GM12878 (cell line): Measurements from ENCODE around the gene ADRA2B. TPM values are rescaled to one million over a fixed set of nuclear protein-coding genes. Genes with fewer than 3 reads are reported as not detected.

Experiments used
- CHD2 ChIP-seq: IDR thresholded peaks from 2 replicates; pipeline ENCODE4 v1.6.1; 2011; ENCODE audit warnings: low read depth, low read length, improper control_type of control experiment, borderline replicate concordance
- CHD4 ChIP-seq: fragments of 200-600 bp; sonication (generic); IDR thresholded peaks from 2 replicates; pipeline ENCODE4 v1.6.1; 2016; ENCODE audit warnings: mild to moderate bottlenecking
- EED ChIP-seq: sonication (generic); IDR thresholded peaks from 2 replicates; pipeline ENCODE4 v1.6.1; 2016; ENCODE audit warnings: antibody characterized with exemption, low read depth
- ESRRA ChIP-seq: IDR thresholded peaks from 2 replicates; pipeline ENCODE4 v1.6.1; 2012; ENCODE audit warnings: mild to moderate bottlenecking, low read length, improper control_type of control experiment
- EZH2 ChIP-seq: IDR thresholded peaks from 2 replicates; pipeline ENCODE4 v1.6.1; 2012; ENCODE audit warnings: low read depth, mild to moderate bottlenecking, control low read depth, inconsistent platforms, low read length, borderline replicate concordance; ENCODE audit not compliant: control insufficient read depth
- FOS ChIP-seq: IDR thresholded peaks from 3 replicates; pipeline ENCODE4 v1.6.1; 2011; ENCODE audit warnings: borderline replicate concordance; ENCODE audit not compliant: insufficient read length; ENCODE audit errors: extremely low read depth
- HDAC2 ChIP-seq: fragments of 200-600 bp; sonication (generic); IDR thresholded peaks from 2 replicates; pipeline ENCODE4 v1.6.1; 2017
- HDGF ChIP-seq: fragments of 450-650 bp; IDR thresholded peaks from 2 replicates; pipeline ENCODE4 v1.6.1; 2016; ENCODE audit warnings: antibody characterized with exemption
- IKZF1 ChIP-seq: fragments of 450-650 bp; conservative IDR thresholded peaks from 2 replicates; pipeline ENCODE4 v1.6.1; 2017; ENCODE audit warnings: antibody characterized with exemption, mild to moderate bottlenecking
- JUND ChIP-seq: IDR thresholded peaks from 2 replicates; pipeline ENCODE4 v1.6.1; 2012; ENCODE audit warnings: low read depth, mild to moderate bottlenecking, low read length, improper control_type of control experiment, moderate library complexity
- NR2C1 ChIP-seq: fragments of 450-650 bp; IDR thresholded peaks from 2 replicates; pipeline ENCODE4 v1.6.1; 2017; ENCODE audit warnings: antibody characterized with exemption, mild to moderate bottlenecking, moderate library complexity
- NR2F1 ChIP-seq: fragments of 450-650 bp; conservative IDR thresholded peaks from 2 replicates; pipeline ENCODE4 v1.6.1; 2017; ENCODE audit warnings: mild to moderate bottlenecking
- RAD21 ChIP-seq: IDR thresholded peaks from 2 replicates; pipeline ENCODE4 v1.6.1; 2011; ENCODE audit warnings: mild to moderate bottlenecking, low read depth, low read length, moderate library complexity; ENCODE audit not compliant: insufficient read depth
- RAD51 ChIP-seq: fragments of 450-650 bp; IDR thresholded peaks from 2 replicates; pipeline ENCODE4 v1.6.1; 2016; ENCODE audit warnings: moderate library complexity, mild to moderate bottlenecking, inconsistent platforms
- RB1 ChIP-seq: fragments of 450-650 bp; formaldehyde crosslinking; IDR thresholded peaks from 2 replicates; pipeline ENCODE4 v1.6.1; 2017; ENCODE audit warnings: mild to moderate bottlenecking, borderline replicate concordance
- SMARCA5 ChIP-seq: fragments of 450-650 bp; IDR thresholded peaks from 2 replicates; pipeline ENCODE4 v1.6.1; 2017; ENCODE audit warnings: mild to moderate bottlenecking
- STAT3 ChIP-seq: IDR thresholded peaks from 2 replicates; pipeline ENCODE4 v1.6.1; 2011; ENCODE audit warnings: low read depth, low read length, improper control_type of control experiment
- TCF7 ChIP-seq: IDR thresholded peaks from 2 replicates; pipeline ENCODE4 v1.6.1; 2014; ENCODE audit warnings: antibody characterized with exemption, borderline replicate concordance
- YY1 ChIP-seq: IDR thresholded peaks from 2 replicates; pipeline ENCODE4 v1.6.1; 2011; ENCODE audit warnings: low read depth, mild to moderate bottlenecking, low read length
- ZNF207 ChIP-seq: fragments of 450-650 bp; IDR thresholded peaks from 2 replicates; pipeline ENCODE4 v1.6.1; 2014; ENCODE audit warnings: antibody characterized with exemption, mild to moderate bottlenecking, borderline replicate concordance
- polyA plus RNA-seq, 11 experiments: library from polyadenylated mRNA; depleted of rRNA in 4 of 11; unstranded in 6 of 11; stranded (reverse) in 5 of 11; fragments of >200 nt; fragmentation: Nextera tagmentation in 4 of 11; fragmentation: Illumina TruSeq in 1 of 11; extraction: Ambion mirVana in 4 of 11; extraction: Trizol in 1 of 11; gene quantifications; 1 replicate in 1 of 11; 2 replicates in 10 of 11; pipeline versions ENCODE4 v1.2.1 to v1.2.3, GENCODE V29; 2011 to 2016; ENCODE audit warnings: inconsistent platforms in 2 of 11, missing spikeins in 2 of 11, low read depth in 1 of 11
- total RNA-seq, 4 experiments: library from RNA; depleted of rRNA in 3 of 4; stranded (reverse); fragments of >200 nt in 3 of 4; fragmentation: Illumina TruSeq in 1 of 4; extraction: Trizol in 1 of 4; gene quantifications; 2 replicates each; pipeline versions ENCODE4 v1.2.1 to v1.2.3, GENCODE V29; 2013 to 2021
- TF ChIP-seq, protein P1 (sequence below): fragments of 450-650 bp; conservative IDR thresholded peaks from 2 replicates; pipeline ENCODE4 v1.6.1; 2017; ENCODE audit warnings: mild to moderate bottlenecking, moderate library complexity
- TF ChIP-seq, protein P2 (sequence below): IDR thresholded peaks from 2 replicates; pipeline ENCODE4 v1.6.1; 2012; ENCODE audit warnings: improper control_type of control experiment, low read depth, low read length; ENCODE audit not compliant: insufficient replicate concordance

ADRA2B gene
- total and polyA plus RNA-seq, 10 of the 15 experiments (the other 5 are each of a cell fraction or from before 2014, with no cell fraction given), result 0.01 to 0.10 (median 0.04) TPM; not detected in 6

DNA sequence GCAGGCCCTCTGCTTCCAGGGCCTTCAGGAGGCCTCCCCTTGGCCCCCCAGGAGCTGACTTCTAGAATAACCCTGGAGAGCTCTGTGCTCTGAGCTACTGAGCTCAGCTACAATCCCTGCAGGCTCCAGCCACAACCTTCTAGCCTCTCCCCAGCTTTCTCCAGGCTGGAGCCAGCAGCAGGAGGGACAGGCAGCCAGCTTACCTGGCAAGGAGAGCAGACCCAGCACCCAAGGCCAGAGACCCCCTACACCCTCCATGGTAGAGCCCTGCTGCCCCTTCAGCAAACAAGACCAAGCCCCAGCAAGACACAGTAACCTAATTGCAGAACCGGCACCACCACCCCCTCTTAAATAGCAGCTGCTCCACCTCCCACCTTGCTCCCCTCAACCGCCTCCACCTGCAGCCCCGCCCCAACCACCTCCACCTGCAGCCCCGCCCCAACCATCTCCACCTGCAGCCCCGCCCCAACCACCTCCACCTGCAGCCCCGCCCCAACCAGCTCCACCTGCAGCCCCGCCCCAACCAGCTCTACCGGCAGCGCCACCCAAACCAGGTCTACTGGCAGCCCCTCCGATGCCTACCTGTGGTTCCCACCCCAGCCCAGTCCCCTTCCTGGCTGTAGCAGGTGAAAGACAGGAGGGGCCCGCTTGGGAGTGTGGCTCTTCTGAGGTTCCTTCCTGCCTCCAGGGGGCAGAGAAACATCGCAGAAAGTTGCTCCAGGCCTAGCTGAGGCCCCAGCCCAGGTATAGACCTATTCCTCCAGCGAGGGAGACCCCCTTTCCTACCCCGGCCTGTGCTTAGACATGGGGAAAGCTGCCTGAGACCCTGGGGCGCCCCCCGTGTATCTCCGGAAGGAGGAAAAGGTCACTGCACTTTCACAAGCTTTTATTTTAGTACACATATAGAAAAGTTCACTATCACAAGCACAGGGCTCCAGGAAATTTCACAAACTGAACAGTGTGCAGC lies 22.1 kb upstream of the ADRA2B start, which contains the start of gene ASTL (continued):
- TF ChIP-seq, protein P1, sequence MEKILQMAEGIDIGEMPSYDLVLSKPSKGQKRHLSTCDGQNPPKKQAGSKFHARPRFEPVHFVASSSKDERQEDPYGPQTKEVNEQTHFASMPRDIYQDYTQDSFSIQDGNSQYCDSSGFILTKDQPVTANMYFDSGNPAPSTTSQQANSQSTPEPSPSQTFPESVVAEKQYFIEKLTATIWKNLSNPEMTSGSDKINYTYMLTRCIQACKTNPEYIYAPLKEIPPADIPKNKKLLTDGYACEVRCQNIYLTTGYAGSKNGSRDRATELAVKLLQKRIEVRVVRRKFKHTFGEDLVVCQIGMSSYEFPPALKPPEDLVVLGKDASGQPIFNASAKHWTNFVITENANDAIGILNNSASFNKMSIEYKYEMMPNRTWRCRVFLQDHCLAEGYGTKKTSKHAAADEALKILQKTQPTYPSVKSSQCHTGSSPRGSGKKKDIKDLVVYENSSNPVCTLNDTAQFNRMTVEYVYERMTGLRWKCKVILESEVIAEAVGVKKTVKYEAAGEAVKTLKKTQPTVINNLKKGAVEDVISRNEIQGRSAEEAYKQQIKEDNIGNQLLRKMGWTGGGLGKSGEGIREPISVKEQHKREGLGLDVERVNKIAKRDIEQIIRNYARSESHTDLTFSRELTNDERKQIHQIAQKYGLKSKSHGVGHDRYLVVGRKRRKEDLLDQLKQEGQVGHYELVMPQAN, result no peak
- TF ChIP-seq NR2F1 (peak; percentile 49), TCF7 (no peak), ESRRA (no peak), EZH2 (no peak), FOS (no peak), NR2C1 (no peak), EED (no peak), RAD21 (peak; percentile 92), HDAC2 (no peak), STAT3 (no peak), YY1 (peak; percentile 60), JUND (no peak), CHD2 (0 out of 2 replicates have a peak, but pooled peaks have one; percentile 42), ZNF207 (no peak), IKZF1 (no peak), CHD4 (no peak), HDGF (no peak), RB1 (no peak), RAD51 (no peak), SMARCA5 (peak; percentile 63; the same call in 1 of the 2 replicates)
- TF ChIP-seq, protein P2, sequence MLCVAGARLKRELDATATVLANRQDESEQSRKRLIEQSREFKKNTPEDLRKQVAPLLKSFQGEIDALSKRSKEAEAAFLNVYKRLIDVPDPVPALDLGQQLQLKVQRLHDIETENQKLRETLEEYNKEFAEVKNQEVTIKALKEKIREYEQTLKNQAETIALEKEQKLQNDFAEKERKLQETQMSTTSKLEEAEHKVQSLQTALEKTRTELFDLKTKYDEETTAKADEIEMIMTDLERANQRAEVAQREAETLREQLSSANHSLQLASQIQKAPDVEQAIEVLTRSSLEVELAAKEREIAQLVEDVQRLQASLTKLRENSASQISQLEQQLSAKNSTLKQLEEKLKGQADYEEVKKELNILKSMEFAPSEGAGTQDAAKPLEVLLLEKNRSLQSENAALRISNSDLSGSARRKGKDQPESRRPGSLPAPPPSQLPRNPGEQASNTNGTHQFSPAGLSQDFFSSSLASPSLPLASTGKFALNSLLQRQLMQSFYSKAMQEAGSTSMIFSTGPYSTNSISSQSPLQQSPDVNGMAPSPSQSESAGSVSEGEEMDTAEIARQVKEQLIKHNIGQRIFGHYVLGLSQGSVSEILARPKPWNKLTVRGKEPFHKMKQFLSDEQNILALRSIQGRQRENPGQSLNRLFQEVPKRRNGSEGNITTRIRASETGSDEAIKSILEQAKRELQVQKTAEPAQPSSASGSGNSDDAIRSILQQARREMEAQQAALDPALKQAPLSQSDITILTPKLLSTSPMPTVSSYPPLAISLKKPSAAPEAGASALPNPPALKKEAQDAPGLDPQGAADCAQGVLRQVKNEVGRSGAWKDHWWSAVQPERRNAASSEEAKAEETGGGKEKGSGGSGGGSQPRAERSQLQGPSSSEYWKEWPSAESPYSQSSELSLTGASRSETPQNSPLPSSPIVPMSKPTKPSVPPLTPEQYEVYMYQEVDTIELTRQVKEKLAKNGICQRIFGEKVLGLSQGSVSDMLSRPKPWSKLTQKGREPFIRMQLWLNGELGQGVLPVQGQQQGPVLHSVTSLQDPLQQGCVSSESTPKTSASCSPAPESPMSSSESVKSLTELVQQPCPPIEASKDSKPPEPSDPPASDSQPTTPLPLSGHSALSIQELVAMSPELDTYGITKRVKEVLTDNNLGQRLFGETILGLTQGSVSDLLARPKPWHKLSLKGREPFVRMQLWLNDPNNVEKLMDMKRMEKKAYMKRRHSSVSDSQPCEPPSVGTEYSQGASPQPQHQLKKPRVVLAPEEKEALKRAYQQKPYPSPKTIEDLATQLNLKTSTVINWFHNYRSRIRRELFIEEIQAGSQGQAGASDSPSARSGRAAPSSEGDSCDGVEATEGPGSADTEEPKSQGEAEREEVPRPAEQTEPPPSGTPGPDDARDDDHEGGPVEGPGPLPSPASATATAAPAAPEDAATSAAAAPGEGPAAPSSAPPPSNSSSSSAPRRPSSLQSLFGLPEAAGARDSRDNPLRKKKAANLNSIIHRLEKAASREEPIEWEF, result no peak
